Mesothelial cell of epicardium (in vitro differentiated cells): Measurements from ENCODE around the gene FADS3. TPM values are rescaled to one million over a fixed set of nuclear protein-coding genes. Genes with fewer than 3 reads are reported as not detected.

Experiments used
- DNase-seq, 2 experiments: peaks; one replicate each; pipeline ENCODE4 v3.0.0; 2021; ENCODE audit warnings: low spot score in 2 of 2; ENCODE audit not compliant: unreplicated experiment in 2 of 2
- H3K27ac Mint-ChIP-seq: 2 replicates; pipeline ENCODE4 v1.8.0; 2021; ENCODE audit warnings: mixed read lengths
- H3K27me3 Mint-ChIP-seq: 2 replicates; pipeline ENCODE4 v1.8.0; 2021; ENCODE audit warnings: low read depth, mixed read lengths
- H3K36me3 Mint-ChIP-seq: 2 replicates; pipeline ENCODE4 v1.8.0; 2021; ENCODE audit warnings: mixed read lengths
- H3K4me1 Mint-ChIP-seq: 2 replicates; pipeline ENCODE4 v1.8.0; 2021; ENCODE audit warnings: mixed read lengths
- H3K4me3 Mint-ChIP-seq: 2 replicates; pipeline ENCODE4 v1.8.0; 2021; ENCODE audit warnings: mild to moderate bottlenecking, moderate library complexity, mixed read lengths
- H3K9me3 Mint-ChIP-seq: 2 replicates; pipeline ENCODE4 v1.8.0; 2021; ENCODE audit warnings: mixed read lengths
- total RNA-seq: library from RNA; stranded (reverse); gene quantifications from 3 replicates; pipeline ENCODE4 v1.2.1, GENCODE V29; 2021
- TF ChIP-seq, protein P1 (sequence below): fragments of 200-600 bp; sonication (generic); IDR thresholded peaks from one replicate; pipeline ENCODE4 v1.5.0; 2021; ENCODE audit warnings: antibody characterized with exemption; ENCODE audit not compliant: unreplicated experiment

The FADS3 gene
- total RNA-seq, 1 donor from 2014 or later: 8.9 TPM

DNA sequence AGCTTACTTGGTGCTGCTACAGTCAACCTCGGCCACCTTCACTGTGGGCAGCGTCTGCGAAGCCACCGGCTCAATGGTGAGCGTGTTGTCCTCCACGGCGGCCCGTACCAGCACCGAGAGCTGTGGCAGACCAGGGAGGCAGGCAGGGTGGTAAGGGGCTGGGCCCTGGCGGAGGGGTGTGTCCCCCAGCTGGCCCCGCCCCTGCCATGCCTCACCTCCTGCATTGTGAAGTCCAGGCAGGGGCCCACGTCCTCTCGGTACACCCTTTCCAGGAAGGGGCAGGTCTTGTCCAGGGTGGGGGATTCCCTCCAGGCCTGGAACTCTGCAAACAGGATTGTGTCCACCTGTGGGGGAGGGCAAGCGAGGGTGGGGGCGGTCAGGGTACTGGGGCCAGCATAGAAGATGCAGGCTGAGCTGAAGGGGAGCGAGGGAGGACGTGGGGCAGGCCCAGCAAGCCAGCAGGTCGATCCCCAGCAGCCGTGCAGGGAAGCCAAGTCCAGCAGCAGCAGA lies 13.2 kb upstream of the FADS3 start:
- H3K27ac Mint-ChIP-seq: no peak overlapping the region
- H3K36me3 Mint-ChIP-seq: no peaks in the 10 kb centered on the region
- TF ChIP-seq, protein P1, sequence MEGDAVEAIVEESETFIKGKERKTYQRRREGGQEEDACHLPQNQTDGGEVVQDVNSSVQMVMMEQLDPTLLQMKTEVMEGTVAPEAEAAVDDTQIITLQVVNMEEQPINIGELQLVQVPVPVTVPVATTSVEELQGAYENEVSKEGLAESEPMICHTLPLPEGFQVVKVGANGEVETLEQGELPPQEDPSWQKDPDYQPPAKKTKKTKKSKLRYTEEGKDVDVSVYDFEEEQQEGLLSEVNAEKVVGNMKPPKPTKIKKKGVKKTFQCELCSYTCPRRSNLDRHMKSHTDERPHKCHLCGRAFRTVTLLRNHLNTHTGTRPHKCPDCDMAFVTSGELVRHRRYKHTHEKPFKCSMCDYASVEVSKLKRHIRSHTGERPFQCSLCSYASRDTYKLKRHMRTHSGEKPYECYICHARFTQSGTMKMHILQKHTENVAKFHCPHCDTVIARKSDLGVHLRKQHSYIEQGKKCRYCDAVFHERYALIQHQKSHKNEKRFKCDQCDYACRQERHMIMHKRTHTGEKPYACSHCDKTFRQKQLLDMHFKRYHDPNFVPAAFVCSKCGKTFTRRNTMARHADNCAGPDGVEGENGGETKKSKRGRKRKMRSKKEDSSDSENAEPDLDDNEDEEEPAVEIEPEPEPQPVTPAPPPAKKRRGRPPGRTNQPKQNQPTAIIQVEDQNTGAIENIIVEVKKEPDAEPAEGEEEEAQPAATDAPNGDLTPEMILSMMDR: no peak
- H3K9me3 Mint-ChIP-seq: no peaks in the 10 kb centered on the region
- H3K4me1 Mint-ChIP-seq: peaks cover 12% of the 10 kb centered on the region
- H3K4me3 Mint-ChIP-seq: no peak overlapping the region
- no peak for DNase-seq
- H3K27me3 Mint-ChIP-seq: no peaks in the 10 kb centered on the region

- TF ChIP-seq, protein P1: no peak
- no peak for DNase-seq
- H3K27ac Mint-ChIP-seq: no peak overlapping the region
- no peaks in the 10 kb centered on the region for H3K9me3 Mint-ChIP-seq
- H3K4me1 Mint-ChIP-seq: peaks cover 11% of the 10 kb centered on the region
- H3K4me3 Mint-ChIP-seq: no peak overlapping the region
- H3K36me3 Mint-ChIP-seq: no peaks in the 10 kb centered on the region
- H3K27me3 Mint-ChIP-seq: no peaks in the 10 kb centered on the region
Measured at GRCh38 chr11:61903845-61904244, 12.5 kb upstream of the FADS3 start.

DNA sequence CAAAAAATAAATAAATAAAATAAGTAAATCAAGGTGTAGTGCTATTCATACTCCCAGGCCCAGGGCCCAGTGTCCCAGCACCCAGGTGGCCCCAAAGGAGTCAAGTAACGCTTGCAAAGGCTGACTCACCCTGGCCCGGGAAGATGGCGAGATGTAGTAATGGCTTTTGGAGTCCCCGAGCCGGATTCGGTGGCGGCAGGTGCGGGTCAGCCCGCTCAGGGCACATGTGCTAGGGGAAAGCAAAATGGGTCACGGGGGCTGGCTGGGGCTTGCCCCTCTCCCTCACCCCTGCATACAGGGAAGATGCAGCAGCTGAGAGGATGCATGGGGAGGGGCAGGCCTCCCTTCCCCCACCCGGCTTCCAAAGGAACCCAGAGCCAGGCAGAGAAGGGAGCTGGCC lies 11.0 kb upstream of the FADS3 start:
- no peak for DNase-seq
- TF ChIP-seq, protein P1: no peak
- no peaks in the 10 kb centered on the region for H3K9me3 Mint-ChIP-seq
- H3K27me3 Mint-ChIP-seq: no peaks in the 10 kb centered on the region
- H3K4me1 Mint-ChIP-seq: peaks cover 8% of the 10 kb centered on the region
- H3K36me3 Mint-ChIP-seq: no peaks in the 10 kb centered on the region
- no peak overlapping the region for H3K4me3 Mint-ChIP-seq
- H3K27ac Mint-ChIP-seq: no peak overlapping the region

- DNase-seq: no peak
- H3K4me1 Mint-ChIP-seq: peaks cover 8% of the 10 kb centered on the region
Measured at GRCh38 chr11:61901397-61901796, 10.1 kb upstream of the FADS3 start.

GRCh38 chr11:61900251-61900650 lies 8.9 kb upstream of the FADS3 start:
- no peak for DNase-seq
- H3K4me1 Mint-ChIP-seq: peaks cover 8% of the 10 kb centered on the region
- no peaks in the 10 kb centered on the region for H3K9me3 Mint-ChIP-seq
- TF ChIP-seq, protein P1: no peak
- H3K4me3 Mint-ChIP-seq: no peak overlapping the region
- no peaks in the 10 kb centered on the region for H3K27me3 Mint-ChIP-seq
- no peaks in the 10 kb centered on the region for H3K36me3 Mint-ChIP-seq
- no peak overlapping the region for H3K27ac Mint-ChIP-seq

More at GRCh38 chr11:61901397-61901796, 10.1 kb upstream of the FADS3 start:
- Mint-ChIP-seq H3K27ac (no peak overlapping the region), H3K27me3 (no peaks in the 10 kb centered on the region), H3K36me3 (no peaks in the 10 kb centered on the region), H3K9me3 (no peaks in the 10 kb centered on the region), H3K4me3 (no peak overlapping the region)
- TF ChIP-seq, protein P1: no peak
